GM19240 (cell line): Measurements from ENCODE around the gene ZNF407.

Experiments used
- DNase-seq: peaks from one replicate; pipeline ENCODE4 v3.0.0; 2011; ENCODE audit warnings: low spot score; ENCODE audit not compliant: insufficient read length

The ZNF407 gene

GRCh38 chr18:74715865-74716712 lies 118.4 kb downstream of the ZNF407 start:
- DNase-seq: no peak

- no peak for DNase-seq
Measured at GRCh38 chr18:74718312-74718711, 120.6 kb downstream of the ZNF407 start.

- no peak for DNase-seq
Measured at GRCh38 chr18:74722237-74722636, 124.6 kb downstream of the ZNF407 start.

DNA sequence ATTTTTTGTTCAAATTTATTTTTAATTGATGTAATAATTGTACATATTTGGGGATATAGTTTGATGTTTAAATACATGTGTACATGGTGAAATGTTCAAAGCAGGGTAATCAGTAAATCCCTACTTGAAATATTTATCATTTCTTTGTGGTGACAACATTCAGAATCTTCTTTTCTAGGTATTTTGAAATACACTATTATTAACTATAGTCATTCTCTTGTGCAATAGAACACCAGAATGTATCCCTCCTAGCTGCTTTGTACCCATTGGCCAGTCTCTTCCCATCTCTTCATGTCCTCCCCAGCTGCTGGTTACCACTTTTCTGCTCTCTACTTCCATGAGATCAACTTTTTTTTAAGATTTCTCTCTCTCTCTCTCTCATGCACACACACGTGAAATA lies 126.5 kb downstream of the ZNF407 start:
- no peak for DNase-seq

DNA sequence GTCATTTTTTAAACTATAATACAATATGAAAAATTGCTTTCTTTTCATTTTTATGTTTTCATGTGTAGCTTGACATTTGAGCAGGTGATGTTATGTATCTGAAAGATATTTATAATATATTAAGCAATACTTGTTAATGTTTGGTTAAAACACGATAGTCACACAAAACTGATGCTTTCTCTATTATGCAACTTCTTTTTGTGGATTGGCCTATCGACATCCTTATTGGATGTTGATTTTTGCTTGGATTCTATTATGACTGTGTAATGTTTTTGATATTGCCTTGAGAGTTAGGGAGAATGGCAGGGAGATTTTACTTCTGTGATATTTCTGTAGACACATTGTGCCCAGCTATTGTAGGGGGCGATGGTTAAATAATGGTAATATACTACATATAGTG lies 128.0 kb downstream of the ZNF407 start:
- no peak for DNase-seq

GRCh38 chr18:74728586-74728985 lies 130.9 kb downstream of the ZNF407 start:
- DNase-seq: no peak

GRCh38 chr18:74731097-74731496 lies 133.4 kb downstream of the ZNF407 start:
- DNase-seq: no peak

DNA sequence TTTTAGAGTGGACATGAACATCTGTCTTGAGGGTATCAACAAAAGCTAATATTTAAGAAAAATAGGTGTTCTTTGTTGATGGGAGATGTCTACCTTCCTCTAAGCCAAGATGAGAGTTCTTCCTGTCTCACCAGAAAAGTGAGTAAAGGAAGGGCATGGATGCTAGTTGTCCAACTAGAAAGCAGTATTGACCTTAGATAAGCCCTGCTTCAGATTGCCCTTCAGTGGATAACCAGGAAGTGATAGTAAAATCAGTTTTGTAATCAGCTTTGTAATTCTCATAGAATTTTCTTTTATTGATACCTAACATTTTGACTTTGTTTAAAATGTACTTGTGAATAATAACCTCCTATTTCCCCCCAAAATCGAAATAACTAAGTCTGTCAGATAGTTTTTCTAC lies 134.7 kb downstream of the ZNF407 start:
- no peak for DNase-seq

GRCh38 chr18:74733598-74733997 lies 135.9 kb downstream of the ZNF407 start:
- DNase-seq: no peak

- DNase-seq: no peak
Measured at GRCh38 chr18:74734013-74734444, 136.4 kb downstream of the ZNF407 start.

DNA sequence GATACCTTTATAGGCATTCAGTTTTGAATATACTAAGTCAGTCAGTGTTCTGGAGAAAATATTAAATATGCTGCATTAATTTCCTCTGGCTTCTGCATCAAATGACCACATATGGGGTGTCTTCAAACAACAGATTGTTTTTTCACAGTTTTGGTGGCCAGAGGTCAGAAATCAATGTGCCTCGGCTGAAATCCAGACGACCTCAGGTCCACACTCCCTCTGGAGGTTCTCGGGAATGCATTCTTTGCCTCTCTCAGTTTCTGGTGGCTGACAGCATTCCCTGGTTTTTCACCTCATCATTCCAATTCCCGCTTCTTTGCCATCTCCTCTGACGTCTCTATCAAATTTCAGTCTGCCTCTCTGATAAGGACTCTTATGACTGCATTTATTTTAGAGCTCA lies 142.3 kb downstream of the ZNF407 start:
- no peak for DNase-seq

DNA sequence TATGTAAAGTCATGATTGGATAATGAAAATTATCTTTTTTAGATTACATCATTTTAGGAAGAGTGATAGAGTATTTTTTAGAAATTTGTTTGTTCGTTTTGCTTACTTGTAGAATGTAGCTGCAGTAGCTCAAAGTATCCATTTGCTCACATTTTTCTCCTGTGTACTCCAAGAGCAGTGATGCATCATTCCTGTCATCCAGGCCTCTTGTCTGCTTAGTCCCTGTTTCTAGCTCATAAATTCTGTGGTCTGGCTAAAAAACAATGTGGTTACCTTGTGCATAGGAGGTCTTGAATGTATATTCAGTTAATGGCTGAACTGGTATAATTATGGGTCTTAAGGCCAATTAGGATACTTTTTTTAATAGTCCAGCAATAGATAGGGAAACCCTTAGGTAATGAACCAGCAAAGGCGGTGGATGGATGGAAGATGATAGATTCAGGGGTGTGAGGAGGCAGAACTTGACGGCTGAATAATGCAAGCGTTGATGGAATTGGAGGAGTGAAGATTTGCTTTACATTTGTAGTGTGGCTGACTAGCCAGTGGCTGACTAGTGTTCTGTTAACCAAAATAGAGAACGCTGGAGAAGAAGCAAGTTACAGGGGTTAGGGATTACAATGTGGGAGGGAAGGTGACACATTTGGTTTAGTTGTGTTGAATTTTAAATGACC lies 145.0 kb downstream of the ZNF407 start:
- DNase-seq: no peak

GRCh38 chr18:74745633-74746403 lies 148.1 kb downstream of the ZNF407 start:
- DNase-seq: no peak

DNA sequence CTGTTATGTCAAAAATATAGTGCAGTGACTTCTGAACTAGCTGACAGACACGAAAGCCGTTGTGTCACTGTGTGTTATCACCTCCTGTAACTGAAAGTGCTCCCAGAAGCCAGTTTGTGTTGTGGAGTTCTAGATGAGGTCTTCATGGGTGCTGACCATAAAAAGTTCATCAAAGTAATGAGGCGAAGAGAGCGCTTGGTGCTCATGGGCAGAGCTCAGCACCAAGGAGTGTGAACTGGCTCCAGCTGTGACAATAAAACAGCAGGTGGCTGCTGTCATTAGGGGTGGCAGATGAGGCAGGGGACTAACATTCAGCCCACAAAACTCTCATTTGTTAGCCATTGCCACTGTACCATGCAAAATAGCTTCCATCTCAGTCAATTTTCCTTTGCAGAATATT lies 151.1 kb downstream of the ZNF407 start:
- DNase-seq: no peak

GRCh38 chr18:74758995-74759394 lies 161.3 kb downstream of the ZNF407 start:
- no peak for DNase-seq

DNA sequence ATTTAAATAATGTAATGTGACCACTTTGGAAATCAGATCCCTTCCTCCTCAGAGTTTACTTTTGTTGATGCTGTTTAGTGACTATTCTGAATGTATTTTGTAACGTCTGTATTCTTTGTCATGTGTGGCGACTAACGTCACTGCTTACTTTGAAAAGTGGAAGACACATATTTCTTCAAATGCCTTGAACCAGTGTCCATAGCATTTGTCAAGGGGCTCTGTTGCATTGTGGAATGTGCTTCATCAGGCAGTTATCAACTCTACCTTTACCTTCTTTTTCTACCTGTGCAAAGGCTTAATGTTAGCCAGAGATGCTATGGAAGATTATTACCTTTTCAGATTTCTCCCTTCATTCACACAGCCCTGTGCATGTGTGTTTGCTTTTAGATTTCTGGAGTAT lies 162.4 kb downstream of the ZNF407 start:
- no peak for DNase-seq

DNA sequence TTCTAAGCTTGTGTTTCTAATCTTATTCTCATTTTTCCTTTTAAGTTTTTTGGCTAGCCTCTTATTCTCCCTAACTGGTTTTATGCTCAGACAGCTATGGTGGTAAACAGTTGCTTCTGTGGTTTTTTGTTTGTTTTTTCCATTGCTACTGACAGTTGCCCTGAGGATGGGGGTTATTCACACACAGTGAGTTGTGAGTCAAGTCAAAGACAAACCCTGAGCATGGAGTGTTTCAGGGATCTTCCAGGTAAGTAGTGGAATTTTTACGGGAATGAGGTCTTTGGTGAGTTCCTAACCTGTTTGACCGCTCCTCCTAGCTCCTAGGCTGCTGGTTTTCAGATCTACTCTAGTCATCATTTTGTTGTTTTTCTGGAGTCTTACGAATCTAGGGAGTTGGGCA lies 162.8 kb downstream of the ZNF407 start:
- no peak for DNase-seq

DNA sequence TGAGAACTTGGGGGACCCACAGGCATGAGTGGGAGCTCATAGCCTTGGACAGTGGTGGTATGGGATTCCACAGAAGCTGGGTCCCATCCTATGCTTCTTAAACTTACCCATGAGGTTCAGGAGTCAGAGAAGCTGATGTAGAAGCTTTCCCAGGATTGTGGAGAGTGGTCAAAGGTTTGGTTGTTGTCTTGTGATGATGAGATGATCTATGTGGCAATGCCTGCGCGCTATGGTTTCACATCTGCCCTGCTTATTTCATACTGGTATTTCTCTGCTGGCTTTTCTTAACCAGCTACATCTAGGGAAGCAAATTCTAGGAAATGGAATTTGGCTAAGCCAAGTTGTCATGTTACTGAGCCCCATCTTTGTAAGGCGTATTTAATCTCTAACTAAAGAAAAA lies 168.6 kb downstream of the ZNF407 start:
- DNase-seq: no peak

DNA sequence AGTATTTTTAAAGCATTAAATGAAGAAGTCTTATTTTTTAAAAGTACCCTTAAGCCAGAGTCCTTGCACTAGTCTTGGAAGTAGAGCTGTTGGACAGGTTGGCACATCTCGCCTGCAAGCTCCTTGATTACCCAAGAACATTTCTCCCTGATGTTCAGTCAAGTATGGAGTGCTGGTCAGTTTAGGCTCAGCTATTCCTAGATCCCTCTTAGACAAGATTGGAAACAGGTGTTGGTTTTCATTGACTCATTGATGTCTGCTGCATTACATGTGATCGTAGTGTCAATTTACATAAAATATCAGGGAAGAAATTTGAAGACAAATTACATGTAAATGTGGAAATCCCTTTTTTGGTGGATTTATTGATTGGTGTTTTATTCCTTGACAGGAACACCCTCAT lies 170.4 kb downstream of the ZNF407 start:
- no peak for DNase-seq

- DNase-seq: no peak
Measured at GRCh38 chr18:74773171-74773624, 175.5 kb downstream of the ZNF407 start.

GRCh38 chr18:74774486-74774885 lies 176.8 kb downstream of the ZNF407 start:
- DNase-seq: no peak

- no peak for DNase-seq
Measured at GRCh38 chr18:74775239-74775638, 177.6 kb downstream of the ZNF407 start.
